Ishikawa (cell line): Measurements from ENCODE around the gene DOK3.

Source experiments
- CEBPB ChIP-seq: IDR thresholded peaks from 2 replicates; pipeline ENCODE4 v1.6.1; 2012
- CREB1 ChIP-seq: IDR thresholded peaks from 2 replicates; pipeline ENCODE4 v1.6.1; 2012; ENCODE audit warnings: low read depth
- EGR1 ChIP-seq: IDR thresholded peaks from 2 replicates; pipeline ENCODE4 v1.6.1; 2012
- EP300 ChIP-seq: IDR thresholded peaks from 2 replicates; pipeline ENCODE4 v1.6.1; 2012; ENCODE audit warnings: borderline replicate concordance
- FOXM1 ChIP-seq: IDR thresholded peaks from 2 replicates; pipeline ENCODE4 v1.6.1; 2012; ENCODE audit warnings: low read depth, borderline replicate concordance
- MAX ChIP-seq: IDR thresholded peaks from 2 replicates; pipeline ENCODE4 v1.6.1; 2012
- NFIC ChIP-seq: IDR thresholded peaks from 2 replicates; pipeline ENCODE4 v1.6.1; 2012
- RAD21 ChIP-seq: IDR thresholded peaks from 2 replicates; pipeline ENCODE4 v1.6.1; 2012; ENCODE audit warnings: low read depth
- REST ChIP-seq: IDR thresholded peaks from 2 replicates; pipeline ENCODE4 v1.6.1; 2012; ENCODE audit warnings: low read depth, mild to moderate bottlenecking
- TAF1 ChIP-seq: IDR thresholded peaks from 2 replicates; pipeline ENCODE4 v1.6.1; 2012; ENCODE audit warnings: low read depth, mild to moderate bottlenecking
- TCF12 ChIP-seq: IDR thresholded peaks from 2 replicates; pipeline ENCODE4 v1.6.1; 2012; ENCODE audit warnings: low read depth
- TEAD4 ChIP-seq: IDR thresholded peaks from 2 replicates; pipeline ENCODE4 v1.6.1; 2012
- USF1 ChIP-seq: IDR thresholded peaks from 2 replicates; pipeline ENCODE4 v1.6.1; 2012
- YY1 ChIP-seq: IDR thresholded peaks from 2 replicates; pipeline ENCODE4 v1.6.1; 2012; ENCODE audit warnings: low read depth
- ZBTB7A ChIP-seq: IDR thresholded peaks from 2 replicates; pipeline ENCODE4 v1.6.1; 2012; ENCODE audit warnings: low read depth

DOK3 gene

GRCh38 chr5:177507596-177508220 is 1.9 kb downstream of the DOK3 start:
- TF ChIP-seq TEAD4 (no peak), NFIC (no peak), TCF12 (no peak), EP300 (no peak), CREB1 (no peak), FOXM1 (no peak), YY1 (no peak), REST (no peak), EGR1 (no peak), MAX (no peak), ZBTB7A (no peak), RAD21 (no peak), CEBPB (no peak), USF1 (no peak), TAF1 (no peak)

- TF ChIP-seq CEBPB (no peak), ZBTB7A (no peak), RAD21 (no peak), EGR1 (no peak), USF1 (no peak), CREB1 (no peak), YY1 (no peak), FOXM1 (no peak), MAX (no peak), TCF12 (no peak), EP300 (no peak), NFIC (no peak), TEAD4 (no peak), TAF1 (no peak), REST (no peak)
These were observed 2.5 kb downstream of the DOK3 start for GRCh38 chr5:177507165-177507564.

- TF ChIP-seq YY1 (no peak), NFIC (no peak), FOXM1 (no peak), CREB1 (no peak), MAX (no peak), TCF12 (no peak), REST (no peak), EP300 (no peak), TEAD4 (no peak), EGR1 (no peak), TAF1 (no peak), RAD21 (no peak)
These were observed 4.6 kb downstream of the DOK3 start for GRCh38 chr5:177505075-177505474.
